Measurements from ENCODE around the gene DNMT1. TPM values are rescaled to one million over a fixed set of nuclear protein-coding genes. Genes with fewer than 3 reads are reported as not detected.

DNMT1 gene
- total RNA-seq, 3 donors from 2014 or later = 41.1 to 55.6 (median 55.6) TPM

Small RNA genes within 50 kb of the gene (microRNA-seq; reads per million reads assigned to microRNA genes)
- not detected for gene MIR4322

Other genes starting within 250 kb of the DNMT1 start
- 1 to 10 TPM; 1.9 to 7.2 (median 5.5) TPM for gene COL5A3, start 184.4 kb downstream of the DNMT1 start, total RNA-seq
- not detected for gene RDH8, start 181.5 kb downstream of the DNMT1 start, total RNA-seq
- gene SHFL, start 108.6 kb downstream of the DNMT1 start, total RNA-seq = 10 to 100 TPM; 26.9 to 41.5 (median 28.1) TPM
- 1 to 10 TPM in 1 of 3 donors, under 1 TPM in 2; 0.32 to 1.2 (median 0.87) TPM for gene ANGPTL6, start 92.3 kb downstream of the DNMT1 start, total RNA-seq
- gene PPAN, start 88.6 kb downstream of the DNMT1 start, total RNA-seq = 10 to 100 TPM; 36.4 to 42.0 (median 40.3) TPM
- 10 to 100 TPM; 14.1 to 18.5 (median 16.9) TPM for gene P2RY11, start 83.3 kb downstream of the DNMT1 start, total RNA-seq
- 100 to 1,000 TPM; 151 to 201 (median 152) TPM for gene EIF3G, start 75.1 kb downstream of the DNMT1 start, total RNA-seq
- 1 to 10 TPM; 1.2 to 8.4 (median 6.5) TPM for gene S1PR2, start 36.4 kb upstream of the DNMT1 start, total RNA-seq
- 10 to 100 TPM; 47.5 to 65.5 (median 49.6) TPM for gene MRPL4, start 57.3 kb upstream of the DNMT1 start, total RNA-seq
- 10 to 100 TPM; 10.7 to 13.9 (median 13.4) TPM for gene ICAM1, start 76.2 kb upstream of the DNMT1 start, total RNA-seq
- under 1 TPM in 2 of 3 donors, not detected in 1; 0.24 to 0.32 TPM for gene ICAM4, start 92.0 kb upstream of the DNMT1 start, total RNA-seq
- 1 to 10 TPM in 1 of 3 donors, under 1 TPM in 2; 0.69 to 1.4 (median 0.73) TPM for gene ICAM5, start 95.0 kb upstream of the DNMT1 start, total RNA-seq
- gene ZGLP1, start 114.9 kb upstream of the DNMT1 start, total RNA-seq = 1 to 10 TPM; 2.5 to 4.0 (median 3.8) TPM
- gene FDX2, start 121.1 kb upstream of the DNMT1 start, total RNA-seq = 10 to 100 TPM in 1 of 3 donors, 1 to 10 TPM in 2; 7.9 to 15.1 (median 9.7) TPM
- gene RAVER1, start 138.6 kb upstream of the DNMT1 start, total RNA-seq = 10 to 100 TPM; 42.4 to 58.1 (median 49.6) TPM
- 10 to 100 TPM; 16.0 to 31.6 (median 28.0) TPM for gene ICAM3, start 144.7 kb upstream of the DNMT1 start, total RNA-seq
- 100 to 1,000 TPM; 104 to 142 (median 123) TPM for gene TYK2, start 185.6 kb upstream of the DNMT1 start, total RNA-seq
- gene CDC37, start 208.6 kb upstream of the DNMT1 start, total RNA-seq = 100 to 1,000 TPM; 125 to 179 (median 145) TPM
- 10 to 100 TPM in 2 of 3 donors, 1 to 10 TPM in 1; 7.0 to 27.4 (median 14.7) TPM for gene PDE4A, start 225.6 kb upstream of the DNMT1 start, total RNA-seq